Natural killer cell treated with Interleukin-12 subunit alpha and Interleukin-12 subunit beta and Interleukin-15 and Interleukin-18, amount 100 ng/mL, for 72 hours (primary cell): ENCODE measurements around the gene OR2T27. TPM values are rescaled to one million over a fixed set of nuclear protein-coding genes. Genes with fewer than 3 reads are reported as not detected.
"Not testable (repeated sequence)": the region's sequence is repeated elsewhere in the genome, so short reads cannot be mapped to it uniquely, and the experiment has no call there.

Source experiments
- ATAC-seq, 2 donors: fragments of 150-1000 bp; cut with Tn5 transposase in 1 of 2; sonication (Bioruptor Pico), chemical (Tn5 transposase) in 1 of 2; 2 replicates each; pipeline ENCODE4 v1.10.0; 2021
- DNase-seq: peaks from one replicate; pipeline ENCODE4 v3.0.0; 2022; ENCODE audit warnings: low spot score
- H3K27ac Mint-ChIP-seq, 2 donors: 1 replicate in 1 of 2; 2 replicates in 1 of 2; pipeline ENCODE4 v1.8.0; 2022; ENCODE audit warnings: mixed read lengths in 2 of 2, mild to moderate bottlenecking in 1 of 2, moderate library complexity in 1 of 2
- H3K27me3 Mint-ChIP-seq, 2 donors: 1 replicate in 1 of 2; 2 replicates in 1 of 2; pipeline ENCODE4 v1.8.0; 2022; ENCODE audit warnings: mixed read lengths in 2 of 2
- H3K36me3 Mint-ChIP-seq: one replicate; pipeline ENCODE4 v1.8.0; 2022; ENCODE audit warnings: mixed read lengths
- H3K4me1 Mint-ChIP-seq, 2 donors: 1 replicate in 1 of 2; 2 replicates in 1 of 2; pipeline ENCODE4 v1.8.0; 2022; ENCODE audit warnings: low read depth in 2 of 2, mixed read lengths in 2 of 2, mild to moderate bottlenecking in 1 of 2
- H3K4me3 Mint-ChIP-seq: one replicate; pipeline ENCODE4 v1.8.0; 2022; ENCODE audit warnings: mixed read lengths
- H3K9me3 Mint-ChIP-seq: 2 replicates; pipeline ENCODE4 v1.8.0; 2022; ENCODE audit warnings: mixed read lengths
- total RNA-seq, 2 donors: library from RNA; stranded (reverse); gene quantifications; one replicate each; pipeline ENCODE4 v1.2.3, GENCODE V29; 2022

Gene OR2T27
- total RNA-seq, 2 donors from 2014 or later, result not detected

DNA sequence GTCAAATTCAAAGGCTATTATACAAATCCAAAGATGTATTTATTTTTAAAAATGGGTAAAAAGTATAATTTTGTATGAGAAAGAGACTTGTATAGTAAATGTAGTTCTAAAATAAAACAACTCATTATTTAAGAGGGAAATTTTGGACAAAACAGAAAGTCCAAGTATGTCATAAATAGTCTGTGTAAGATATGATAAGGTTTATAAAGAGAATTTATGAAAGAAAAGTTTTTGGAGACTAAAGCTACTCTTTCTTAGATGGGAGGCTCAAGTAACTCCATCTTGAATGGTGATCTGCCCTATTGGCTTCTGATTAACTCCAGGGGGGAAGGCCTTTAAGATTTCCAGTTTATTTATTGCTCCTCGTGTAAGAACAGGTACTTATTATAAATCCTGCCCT is 14.7 kb upstream of the OR2T27 start:
- Mint-ChIP-seq H3K4me1 (no peaks in the 10 kb centered on the region), H3K4me3 (no peak overlapping the region), H3K27ac (no peak overlapping the region), H3K36me3 (peaks cover 4% of the 10 kb centered on the region), H3K9me3 (no peaks in the 10 kb centered on the region), H3K27me3 (no peaks in the 10 kb centered on the region)
- DNase-seq (no peak), ATAC-seq (no peak)

DNA sequence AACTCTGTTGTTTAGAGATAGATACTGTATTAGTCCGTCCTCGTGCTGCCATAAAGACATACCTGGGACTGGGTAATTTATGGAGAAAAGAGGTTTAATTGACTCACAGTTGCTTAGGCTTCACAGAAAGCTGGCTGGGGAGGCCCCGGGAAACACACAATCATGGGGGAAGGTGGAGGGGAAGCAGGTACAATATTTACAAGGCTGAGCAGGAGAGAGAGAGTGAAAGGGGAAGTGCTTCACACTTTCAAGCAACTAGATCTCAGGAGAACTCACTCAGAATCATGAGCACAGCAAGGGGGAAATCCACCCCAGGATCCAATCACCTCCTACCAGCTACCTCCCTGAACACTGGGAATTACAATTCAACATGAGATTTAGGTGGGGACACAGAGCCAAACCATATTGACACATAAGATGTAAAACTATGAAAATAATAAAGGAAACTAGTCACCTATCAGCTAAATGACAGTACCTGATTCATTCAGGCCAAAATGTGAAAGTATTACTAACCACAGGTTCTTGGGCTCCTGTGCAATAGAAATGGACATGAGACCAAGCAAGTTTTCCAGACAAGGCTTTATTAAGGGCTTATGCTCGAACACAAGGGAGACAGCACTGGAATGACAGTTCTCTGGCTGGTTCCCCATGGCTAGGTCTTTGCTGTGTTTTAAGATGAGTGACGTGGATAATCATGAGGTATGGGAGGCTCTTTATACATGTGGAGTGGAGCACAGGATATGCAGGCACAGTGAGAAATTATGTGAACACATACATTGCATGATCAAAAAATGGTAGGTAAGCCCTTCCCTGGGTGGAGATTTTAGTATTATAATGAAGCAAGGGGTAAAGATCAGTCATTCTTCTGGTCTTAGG is 8.4 kb upstream of the OR2T27 start:
- H3K27ac Mint-ChIP-seq, H3K36me3 Mint-ChIP-seq, H3K4me1 Mint-ChIP-seq, ATAC-seq, DNase-seq, H3K4me3 Mint-ChIP-seq, H3K9me3 Mint-ChIP-seq: not testable (repeated sequence)
- H3K27me3 Mint-ChIP-seq, result peaks cover 14 to 27% of the 10 kb centered on the region in 2 donors

DNA sequence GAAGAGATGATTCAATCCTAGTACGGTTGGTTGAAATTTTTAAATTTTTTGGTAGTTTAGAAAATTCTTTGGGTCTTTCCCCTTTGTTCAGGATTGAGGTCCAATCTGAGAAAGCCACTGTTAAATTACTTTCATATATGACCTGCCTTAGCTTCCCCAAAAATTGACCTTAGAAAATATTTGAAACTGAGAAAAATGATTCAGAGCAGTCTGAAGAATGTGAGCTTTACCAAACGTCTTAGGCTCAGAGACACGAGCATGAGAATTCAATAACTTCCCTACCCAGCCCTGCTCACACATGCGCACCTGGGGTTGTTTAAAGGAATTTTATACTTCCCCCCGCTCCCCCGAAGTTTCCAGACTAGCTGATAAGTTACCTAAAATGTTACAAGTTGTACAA is 1.5 kb upstream of the OR2T27 start:
- H3K4me1 Mint-ChIP-seq, DNase-seq, H3K27ac Mint-ChIP-seq, ATAC-seq, H3K9me3 Mint-ChIP-seq, H3K4me3 Mint-ChIP-seq, H3K36me3 Mint-ChIP-seq: not testable (repeated sequence)
- H3K27me3 Mint-ChIP-seq, result peaks cover 8 to 16% of the 10 kb centered on the region in 2 donors

DNA sequence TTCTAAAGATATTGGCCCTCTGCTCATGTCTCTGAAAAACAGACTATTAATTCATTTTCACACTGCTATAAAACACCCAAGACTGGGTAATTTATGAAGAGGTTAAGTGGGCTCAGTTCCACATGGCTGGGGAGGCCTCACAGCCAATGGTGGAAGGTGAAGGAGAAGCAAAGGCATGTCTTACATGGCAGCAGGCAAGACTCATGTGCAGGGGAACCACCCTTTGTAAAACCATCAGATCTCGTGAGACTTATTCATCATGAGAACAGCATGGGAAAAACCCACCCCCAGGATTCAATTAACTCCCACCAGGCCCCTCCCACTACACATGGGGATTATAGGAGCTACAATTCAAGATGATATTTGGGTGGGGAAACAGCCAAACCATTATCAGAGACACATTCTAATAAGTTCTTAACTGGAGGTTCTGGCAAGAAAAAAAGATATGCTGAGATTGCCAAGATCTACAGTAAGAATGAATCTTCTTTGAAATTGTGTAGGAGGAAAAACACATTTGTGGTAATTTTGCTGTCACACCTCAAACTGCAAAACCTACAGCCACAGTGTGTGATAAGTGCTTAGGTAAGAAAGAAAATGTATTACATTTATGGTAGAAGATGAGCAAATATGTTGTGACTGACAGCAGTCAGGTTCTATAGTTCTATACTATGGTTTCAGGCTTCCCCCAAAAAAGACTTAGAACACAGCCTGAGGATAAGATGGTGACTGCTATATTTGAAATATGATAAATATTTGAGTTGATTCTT is 6.4 kb downstream of the OR2T27 start:
- H3K27ac Mint-ChIP-seq, result not testable (repeated sequence)

DNA sequence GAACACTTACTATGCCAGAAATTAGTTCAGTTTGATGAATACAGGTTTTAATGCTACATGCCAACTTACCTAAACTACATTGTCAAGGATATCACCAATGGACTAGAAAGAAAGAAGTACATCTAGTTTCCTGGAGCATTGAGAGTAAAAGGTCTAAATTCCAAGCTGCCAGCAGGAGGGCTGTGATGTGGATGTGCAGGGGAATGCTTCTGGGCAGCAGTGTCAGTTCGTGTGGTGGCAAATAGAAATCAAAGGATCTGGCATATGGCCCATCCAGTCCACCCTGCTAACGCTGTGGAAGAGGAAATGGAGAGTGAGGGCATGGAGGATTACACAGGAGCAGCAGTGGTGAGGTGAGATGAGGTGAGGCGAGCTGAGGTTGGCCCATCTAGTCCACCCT is 10.2 kb downstream of the OR2T27 start, which contains the start of gene OR2T35:
Gene OR2T35, minus strand, starts transcription at position 101 of the 400 bp plus-strand sequence. CDS start 6,020 bp downstream, outside the sequence.
- not testable (repeated sequence) for H3K4me3 Mint-ChIP-seq, H3K27ac Mint-ChIP-seq, H3K27me3 Mint-ChIP-seq, DNase-seq, H3K4me1 Mint-ChIP-seq, H3K9me3 Mint-ChIP-seq, ATAC-seq, H3K36me3 Mint-ChIP-seq

More for the DNA sequence above, 6.4 kb downstream of the OR2T27 start:
- not testable (repeated sequence) for H3K4me1 Mint-ChIP-seq, ATAC-seq, H3K27me3 Mint-ChIP-seq, H3K9me3 Mint-ChIP-seq, H3K4me3 Mint-ChIP-seq, H3K36me3 Mint-ChIP-seq, DNase-seq

DNA sequence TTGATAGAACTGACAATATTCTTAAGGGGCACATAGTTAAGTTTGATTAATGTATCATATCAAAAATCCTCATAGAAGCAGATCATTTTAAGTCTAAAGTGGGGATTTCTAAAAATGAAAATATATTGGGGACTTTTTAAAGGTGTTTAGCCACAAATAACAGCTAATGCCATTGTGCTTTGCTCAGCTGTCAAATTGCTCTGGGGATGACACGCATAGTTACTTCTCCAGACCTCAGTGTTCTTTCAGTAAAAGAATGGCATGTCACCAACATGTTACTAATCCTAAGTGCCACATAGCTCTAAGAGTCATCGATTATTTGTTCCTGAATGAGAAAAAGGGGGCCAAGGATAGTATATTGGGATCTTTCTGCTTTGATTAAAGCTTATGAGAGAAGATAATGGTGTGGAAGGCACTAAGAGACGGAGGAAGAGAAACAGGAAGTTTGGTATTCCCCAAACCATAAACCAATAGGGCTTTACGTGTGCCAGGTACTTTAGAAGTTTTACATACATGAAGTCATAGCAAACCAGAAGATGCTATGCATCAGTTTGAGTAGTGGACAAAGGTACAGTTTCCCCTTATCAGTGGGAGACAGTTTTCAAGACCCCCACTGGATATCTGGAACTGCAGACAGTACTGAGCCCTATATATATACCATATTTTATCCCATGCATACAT is 12.2 kb downstream of the OR2T27 start:
- not testable (repeated sequence) for H3K27me3 Mint-ChIP-seq, DNase-seq, H3K27ac Mint-ChIP-seq, H3K36me3 Mint-ChIP-seq, H3K9me3 Mint-ChIP-seq, H3K4me3 Mint-ChIP-seq, ATAC-seq, H3K4me1 Mint-ChIP-seq

DNA sequence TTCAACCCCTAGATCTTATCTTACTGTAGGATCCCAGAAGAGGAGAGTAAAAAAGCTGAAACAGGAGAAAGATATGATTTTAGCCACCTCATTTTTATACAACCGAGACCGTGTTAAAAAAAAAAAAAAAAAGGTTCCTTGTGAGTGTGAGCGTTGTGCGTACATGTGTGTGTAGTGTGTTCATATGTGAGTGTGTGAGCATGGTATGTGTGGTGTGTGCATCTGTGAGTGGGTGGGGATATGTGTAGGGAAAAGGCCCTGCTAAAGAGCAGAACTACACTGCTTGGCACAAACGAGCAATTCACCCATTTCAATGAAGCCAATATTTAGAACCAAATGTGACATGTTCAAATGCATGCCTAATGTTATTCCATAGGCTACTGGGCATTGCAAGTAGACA is 13.7 kb downstream of the OR2T27 start:
- H3K9me3 Mint-ChIP-seq, DNase-seq, H3K27me3 Mint-ChIP-seq, ATAC-seq, H3K36me3 Mint-ChIP-seq, H3K4me3 Mint-ChIP-seq, H3K27ac Mint-ChIP-seq, H3K4me1 Mint-ChIP-seq: not testable (repeated sequence)

DNA sequence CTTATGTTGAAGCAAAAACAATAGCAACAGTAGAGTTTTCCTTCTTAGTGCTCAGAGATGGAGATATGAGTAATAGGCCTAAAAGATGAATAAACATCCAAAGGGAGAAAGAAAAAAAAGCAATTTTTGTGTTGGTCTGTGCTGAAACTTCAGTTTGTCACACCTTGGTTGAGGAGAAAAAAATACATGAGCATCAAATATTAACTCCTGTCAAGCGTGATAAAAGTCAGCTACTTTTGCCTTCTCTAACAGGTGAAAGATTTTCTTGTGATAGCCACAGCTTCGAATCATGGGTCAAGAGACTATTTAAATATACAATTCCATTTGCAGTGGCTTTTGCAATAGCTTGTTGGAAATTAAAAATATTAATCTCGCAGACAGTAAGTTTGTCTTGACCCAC is 14.4 kb downstream of the OR2T27 start:
- not testable (repeated sequence) for ATAC-seq, H3K4me3 Mint-ChIP-seq, H3K9me3 Mint-ChIP-seq, DNase-seq, H3K27me3 Mint-ChIP-seq, H3K27ac Mint-ChIP-seq, H3K4me1 Mint-ChIP-seq, H3K36me3 Mint-ChIP-seq

DNA sequence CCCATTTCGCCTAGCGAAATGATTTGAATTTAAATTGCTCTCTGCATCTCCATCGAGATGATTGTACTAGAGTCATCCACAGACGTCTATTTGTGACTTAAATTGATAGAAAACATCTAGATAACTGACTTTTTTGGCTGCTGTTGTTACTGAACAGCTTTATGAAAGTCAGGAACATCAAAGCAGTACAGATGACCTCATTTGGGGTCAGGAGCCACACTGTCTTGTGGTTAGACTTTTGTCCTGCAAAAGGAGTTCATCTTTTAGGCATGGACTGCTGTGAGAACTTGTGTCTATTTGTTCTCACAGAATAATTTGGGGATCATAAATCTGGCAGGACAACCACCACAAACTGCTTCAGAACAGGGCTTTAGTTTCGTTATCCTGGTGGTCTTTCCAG is 15.7 kb downstream of the OR2T27 start:
- not testable (repeated sequence) for ATAC-seq, H3K27ac Mint-ChIP-seq, H3K36me3 Mint-ChIP-seq, H3K4me3 Mint-ChIP-seq, H3K27me3 Mint-ChIP-seq, H3K9me3 Mint-ChIP-seq, H3K4me1 Mint-ChIP-seq, DNase-seq

DNA sequence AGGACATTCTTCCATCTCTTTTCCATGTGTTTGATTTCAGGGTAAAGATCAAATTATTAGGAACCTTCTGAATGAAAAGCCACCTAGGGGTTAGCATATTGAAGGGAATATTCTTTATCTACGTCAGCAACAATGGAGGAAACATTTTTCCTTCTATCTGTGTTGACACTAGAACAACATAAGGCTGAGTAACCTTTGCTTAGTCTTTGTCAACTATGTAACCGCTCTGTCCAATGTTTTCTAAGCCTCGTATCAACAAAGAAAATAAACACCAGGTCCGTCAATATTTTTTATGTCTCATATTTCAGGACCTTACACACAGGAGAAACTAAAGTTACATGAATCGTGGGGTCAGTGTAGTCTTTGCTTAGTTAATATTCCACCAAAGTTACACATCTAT is 18.7 kb downstream of the OR2T27 start:
- not testable (repeated sequence) for DNase-seq, H3K9me3 Mint-ChIP-seq, H3K4me3 Mint-ChIP-seq, H3K4me1 Mint-ChIP-seq, H3K27me3 Mint-ChIP-seq, H3K27ac Mint-ChIP-seq, H3K36me3 Mint-ChIP-seq, ATAC-seq

DNA sequence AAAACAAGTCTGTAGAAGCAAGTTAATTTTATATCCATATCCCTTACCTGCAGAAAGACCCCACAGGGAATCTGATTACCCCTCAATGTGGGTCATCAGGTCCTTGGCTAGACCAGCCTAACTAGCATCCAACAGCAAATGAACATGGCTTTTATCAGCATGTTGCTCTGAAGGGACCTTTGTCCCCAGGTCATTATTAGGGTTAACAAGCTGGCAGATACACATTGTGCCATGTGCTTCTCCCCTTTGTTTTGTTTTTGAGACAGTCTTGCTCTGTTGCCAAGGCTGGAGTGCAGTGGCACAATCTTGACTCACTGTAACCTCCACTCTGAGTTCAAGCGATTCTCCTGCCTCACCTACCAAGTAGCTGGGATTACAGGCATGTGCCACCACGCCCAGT is 20.3 kb downstream of the OR2T27 start, which contains the start of gene OR2T11:
Gene OR2T11, minus strand, starts transcription at position 101 of the 400 bp plus-strand sequence. CDS start 7,963 bp downstream, outside the sequence.
- not testable (repeated sequence) for H3K27ac Mint-ChIP-seq, H3K4me1 Mint-ChIP-seq, H3K36me3 Mint-ChIP-seq, H3K4me3 Mint-ChIP-seq, H3K27me3 Mint-ChIP-seq, H3K9me3 Mint-ChIP-seq, ATAC-seq, DNase-seq

DNA sequence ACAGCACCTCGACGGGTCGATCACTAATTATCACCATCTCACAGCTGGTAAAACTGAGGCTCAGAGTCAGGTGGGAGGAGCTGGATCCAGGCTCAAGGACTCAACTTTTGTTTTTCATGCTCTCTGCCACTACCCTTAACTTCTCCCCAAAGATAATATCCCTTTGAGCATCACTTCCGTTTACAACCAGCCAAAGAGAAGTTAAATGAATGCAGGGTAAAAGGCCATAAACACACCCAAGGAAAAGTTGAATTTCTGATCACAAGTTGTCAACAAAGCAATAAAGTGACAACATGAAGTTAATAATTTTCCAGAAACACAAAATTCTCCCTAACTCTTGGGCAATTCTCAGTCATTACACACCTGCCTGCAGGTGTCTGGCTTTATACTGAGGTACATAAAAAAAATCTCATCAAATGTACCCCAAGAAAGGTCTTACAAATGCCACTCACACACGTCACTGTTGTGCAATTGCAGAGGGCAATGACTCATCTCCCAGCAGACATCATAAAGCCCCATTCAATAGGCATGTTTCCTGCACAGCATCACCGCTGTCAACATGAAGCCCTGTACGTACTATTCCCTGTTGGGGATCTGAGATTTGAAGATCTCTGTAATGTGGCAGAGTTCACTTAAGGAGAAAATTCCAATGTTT is 23.8 kb downstream of the OR2T27 start:
- Mint-ChIP-seq H3K36me3 (no peaks in the 10 kb centered on the region), H3K4me3 (no peak overlapping the region)
- ATAC-seq, result no peak

DNA sequence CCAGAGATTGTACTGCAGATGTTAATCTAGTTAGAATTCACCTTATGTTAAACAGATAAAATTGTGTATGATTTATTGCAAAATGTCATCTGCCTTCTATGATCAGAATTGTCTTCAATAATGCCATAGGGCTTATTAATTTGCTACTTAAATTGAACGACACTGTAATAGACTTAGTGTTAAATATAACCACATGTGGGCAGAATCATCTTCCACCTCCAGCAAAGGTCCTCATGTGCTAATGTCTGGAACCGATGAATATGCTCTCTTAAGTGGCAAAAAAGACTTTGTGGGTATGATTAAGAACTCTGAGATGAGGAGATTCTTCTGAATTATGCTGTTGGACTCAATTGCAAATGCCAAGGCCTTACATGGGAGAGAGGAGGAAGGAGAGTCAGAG is 24.8 kb downstream of the OR2T27 start:
- Mint-ChIP-seq H3K27ac (no peak overlapping the region), H3K4me3 (no peak overlapping the region), H3K27me3 (peaks cover 6 to 8% of the 10 kb centered on the region in 2 donors), H3K36me3 (no peaks in the 10 kb centered on the region), H3K4me1 (no peaks in the 10 kb centered on the region), H3K9me3 (no peaks in the 10 kb centered on the region)
- no peak for ATAC-seq
- no peak for DNase-seq

More for the DNA sequence above, 23.8 kb downstream of the OR2T27 start:
- Mint-ChIP-seq H3K9me3 (no peaks in the 10 kb centered on the region), H3K4me1 (no peaks in the 10 kb centered on the region), H3K27ac (no peak overlapping the region), H3K27me3 (peaks cover 6 to 8% of the 10 kb centered on the region in 2 donors)
- no peak for DNase-seq
